ENCODE results near the gene DNAH1.
A peak's percentile ranks its signal among the peaks of the same experiment; 100 is the strongest.

The DNAH1 gene

GRCh38 chr3:52439426-52440248 is 123.5 kb downstream of the DNAH1 start:
- Histone ChIP-seq H2AK5ac (ENCODE audit: low read length, severe bottlenecking) (no peak overlapping the region), H2AFZ (ENCODE audit: low read depth, low read length) (no peak overlapping the region), H3K4ac (ENCODE audit: low read depth in 1 of 2, low read length in 2 of 2) (no peak overlapping the region), H3K18ac (ENCODE audit: low read depth in 1 of 2, low read length in 2 of 2) (no peak overlapping the region), H3K4me3 (ENCODE audit: insufficient read depth in 1 of 2, low read depth in 1 of 2, low read length in 2 of 2) (no peak overlapping the region), H3K23ac (ENCODE audit: low read length in 2 of 2) (no peak overlapping the region), H3K9me3 (ENCODE audit: control insufficient read depth, low read length) (no peaks in the 10 kb centered on the region), H2BK5ac (ENCODE audit: low read depth, low read length, poor library complexity, severe bottlenecking) (no peak overlapping the region), H4K8ac (ENCODE audit: low read length) (no peak overlapping the region), H3K9ac (ENCODE audit: low read length) (no peak overlapping the region), H2BK15ac (ENCODE audit: low read depth, poor library complexity, severe bottlenecking) (no peak overlapping the region), H3K27me3 (ENCODE audit: control insufficient read depth in 1 of 2, insufficient read depth in 1 of 2, low read length in 2 of 2) (peaks cover 6 to 24% of the 10 kb centered on the region in 2 experiments), H3K4me2 (ENCODE audit: low read length, poor library complexity, severe bottlenecking) (no peak overlapping the region), H3K27ac (ENCODE audit: low read length, poor library complexity, severe bottlenecking) (no peak overlapping the region), H3K36me3 (ENCODE audit: control insufficient read depth in 1 of 2, insufficient read depth in 2 of 2, low read depth in 1 of 2, low read length in 2 of 2) (no peaks in the 10 kb centered on the region), H4K91ac (ENCODE audit: low read length) (no peak overlapping the region), H3K79me1 (replicated peaks; ENCODE audit: low read length, poor library complexity, severe bottlenecking) (no peaks in the 10 kb centered on the region), H2BK120ac (ENCODE audit: low read depth, low read length) (no peak overlapping the region), H2BK12ac (ENCODE audit: low read length in 2 of 2) (no peak overlapping the region), H3K14ac (ENCODE audit: low read length in 2 of 2) (no peak overlapping the region), H3K4me1 (ENCODE audit: control insufficient read depth, insufficient read depth, low read depth, low read length) (peaks cover 2% of the 10 kb centered on the region)
- 88% methylated on average over 16 of the region's 16 CpGs for WGBS
- DNase-seq, result no peak

- Histone ChIP-seq H2BK5ac (ENCODE audit: low read depth, low read length, poor library complexity, severe bottlenecking) (no peak overlapping the region), H3K9ac (ENCODE audit: low read length) (no peak overlapping the region), H2BK120ac (ENCODE audit: low read depth, low read length) (no peak overlapping the region), H2BK12ac (ENCODE audit: low read length in 2 of 2) (no peak overlapping the region), H2AFZ (ENCODE audit: low read depth, low read length) (no peak overlapping the region), H3K4me2 (ENCODE audit: low read length, poor library complexity, severe bottlenecking) (no peak overlapping the region), H3K23ac (ENCODE audit: low read length in 2 of 2) (no peak overlapping the region), H4K8ac (ENCODE audit: low read length) (no peak overlapping the region), H4K91ac (ENCODE audit: low read length) (no peak overlapping the region), H3K4me3 (ENCODE audit: insufficient read depth in 1 of 2, low read depth in 1 of 2, low read length in 2 of 2) (no peak overlapping the region), H3K4me1 (ENCODE audit: control insufficient read depth, insufficient read depth, low read depth, low read length) (peaks cover 7% of the 10 kb centered on the region), H2BK15ac (ENCODE audit: low read depth, poor library complexity, severe bottlenecking) (no peak overlapping the region), H2AK5ac (ENCODE audit: low read length, severe bottlenecking) (no peak overlapping the region), H3K36me3 (ENCODE audit: control insufficient read depth in 1 of 2, insufficient read depth in 2 of 2, low read depth in 1 of 2, low read length in 2 of 2) (no peaks in the 10 kb centered on the region), H3K18ac (ENCODE audit: low read depth in 1 of 2, low read length in 2 of 2) (no peak overlapping the region), H3K27ac (ENCODE audit: low read length, poor library complexity, severe bottlenecking) (no peak overlapping the region), H3K4ac (ENCODE audit: low read depth in 1 of 2, low read length in 2 of 2) (no peak overlapping the region), H3K27me3 (ENCODE audit: control insufficient read depth in 1 of 2, insufficient read depth in 1 of 2, low read length in 2 of 2) (peaks cover under 1 to 20% of the 10 kb centered on the region in 2 experiments), H3K79me1 (replicated peaks; ENCODE audit: low read length, poor library complexity, severe bottlenecking) (no peaks in the 10 kb centered on the region), H3K14ac (ENCODE audit: low read length in 2 of 2) (no peak overlapping the region), H3K9me3 (ENCODE audit: control insufficient read depth, low read length) (no peaks in the 10 kb centered on the region)
- 96% methylated on average over 12 of the region's 12 CpGs for WGBS
- DNase-seq, result no peak
Observed at GRCh38 chr3:52440249-52440551, 124.1 kb downstream of the DNAH1 start.

- Histone ChIP-seq H3K79me1 (replicated peaks; ENCODE audit: low read length, poor library complexity, severe bottlenecking) (no peaks in the 10 kb centered on the region), H2BK12ac (ENCODE audit: low read length in 2 of 2) (no peak overlapping the region), H3K9me3 (ENCODE audit: control insufficient read depth, low read length) (no peaks in the 10 kb centered on the region), H3K4me3 (ENCODE audit: insufficient read depth in 1 of 2, low read depth in 1 of 2, low read length in 2 of 2) (no peak overlapping the region), H2AFZ (ENCODE audit: low read depth, low read length) (no peak overlapping the region), H3K27me3 (ENCODE audit: control insufficient read depth in 1 of 2, insufficient read depth in 1 of 2, low read length in 2 of 2) (peaks cover 0 to 17% of the 10 kb centered on the region in 2 experiments), H3K14ac (ENCODE audit: low read length in 2 of 2) (no peak overlapping the region), H3K27ac (ENCODE audit: low read length, poor library complexity, severe bottlenecking) (no peak overlapping the region), H4K91ac (ENCODE audit: low read length) (peak overlapping the region; percentile 18), H2BK5ac (ENCODE audit: low read depth, low read length, poor library complexity, severe bottlenecking) (no peak overlapping the region), H3K4me1 (ENCODE audit: control insufficient read depth, insufficient read depth, low read depth, low read length) (peaks cover 7% of the 10 kb centered on the region), H3K4ac (ENCODE audit: low read depth in 1 of 2, low read length in 2 of 2) (no peak overlapping the region), H3K18ac (ENCODE audit: low read depth in 1 of 2, low read length in 2 of 2) (no peak overlapping the region), H3K23ac (ENCODE audit: low read length in 2 of 2) (no peak overlapping the region), H4K8ac (ENCODE audit: low read length) (no peak overlapping the region), H3K9ac (ENCODE audit: low read length) (no peak overlapping the region), H2BK120ac (ENCODE audit: low read depth, low read length) (no peak overlapping the region), H3K36me3 (ENCODE audit: control insufficient read depth in 1 of 2, insufficient read depth in 2 of 2, low read depth in 1 of 2, low read length in 2 of 2) (no peaks in the 10 kb centered on the region), H2BK15ac (ENCODE audit: low read depth, poor library complexity, severe bottlenecking) (no peak overlapping the region), H3K4me2 (ENCODE audit: low read length, poor library complexity, severe bottlenecking) (no peak overlapping the region), H2AK5ac (ENCODE audit: low read length, severe bottlenecking) (no peak overlapping the region)
- no peak for DNase-seq
- WGBS, result 92% methylated on average over 14 of the region's 14 CpGs
Observed at GRCh38 chr3:52440671-52441070, 124.6 kb downstream of the DNAH1 start.

- Histone ChIP-seq H3K27ac (ENCODE audit: low read length, poor library complexity, severe bottlenecking) (no peak overlapping the region), H4K8ac (ENCODE audit: low read length) (no peak overlapping the region), H3K79me1 (replicated peaks; ENCODE audit: low read length, poor library complexity, severe bottlenecking) (no peaks in the 10 kb centered on the region), H3K18ac (ENCODE audit: low read depth in 1 of 2, low read length in 2 of 2) (no peak overlapping the region), H3K14ac (ENCODE audit: low read length in 2 of 2) (no peak overlapping the region), H2BK15ac (ENCODE audit: low read depth, poor library complexity, severe bottlenecking) (no peak overlapping the region), H3K27me3 (ENCODE audit: control insufficient read depth in 1 of 2, insufficient read depth in 1 of 2, low read length in 2 of 2) (peaks cover 0 to 12% of the 10 kb centered on the region in 2 experiments), H2BK5ac (ENCODE audit: low read depth, low read length, poor library complexity, severe bottlenecking) (no peak overlapping the region), H2AFZ (ENCODE audit: low read depth, low read length) (no peak overlapping the region), H2BK120ac (ENCODE audit: low read depth, low read length) (no peak overlapping the region), H3K9me3 (ENCODE audit: control insufficient read depth, low read length) (no peaks in the 10 kb centered on the region), H2BK12ac (ENCODE audit: low read length in 2 of 2) (no peak overlapping the region), H3K4me3 (ENCODE audit: insufficient read depth in 1 of 2, low read depth in 1 of 2, low read length in 2 of 2) (no peak overlapping the region), H3K4me1 (ENCODE audit: control insufficient read depth, insufficient read depth, low read depth, low read length) (peaks cover 7% of the 10 kb centered on the region), H3K36me3 (ENCODE audit: control insufficient read depth in 1 of 2, insufficient read depth in 2 of 2, low read depth in 1 of 2, low read length in 2 of 2) (no peaks in the 10 kb centered on the region), H3K9ac (ENCODE audit: low read length) (no peak overlapping the region), H3K4me2 (ENCODE audit: low read length, poor library complexity, severe bottlenecking) (no peak overlapping the region), H4K91ac (ENCODE audit: low read length) (no peak overlapping the region), H3K23ac (ENCODE audit: low read length in 2 of 2) (no peak overlapping the region), H3K4ac (ENCODE audit: low read depth in 1 of 2, low read length in 2 of 2) (no peak overlapping the region), H2AK5ac (ENCODE audit: low read length, severe bottlenecking) (no peak overlapping the region)
- no peak for DNase-seq
- WGBS, result 96% methylated on average over 14 of the region's 23 CpGs
Observed at GRCh38 chr3:52441091-52441771, 125.1 kb downstream of the DNAH1 start.

All from mesenchymal stem cell (in vitro differentiated cells and primary cell).